OCI-LY7 (cell line): Measurements from ENCODE around the gene PTRH2. TPM values are rescaled to one million over a fixed set of nuclear protein-coding genes. Genes with fewer than 3 reads are reported as not detected.

Source experiments
- BruUV-seq: library from RNA; stranded (reverse); fragments of 400-500 nt; replicated peaks from 2 replicates; lab custom pipeline; 2021; lab: Mats Ljungman, UMichigan
- CTCF ChIA-PET: fragments of 300-600 bp; sonication (Branson Sonifier 250); formaldehyde crosslinking; loops from one replicate; lab custom pipeline; 2022; ENCODE audit warnings: antibody characterized with exemption; ENCODE audit not compliant: unreplicated experiment; lab: Charles Lee
- POLR2A ChIA-PET: fragments of 300-600 bp; sonication (Branson Sonifier 250); formaldehyde crosslinking; loops from one replicate; lab custom pipeline; 2022; ENCODE audit warnings: antibody characterized with exemption; lab: Charles Lee
- DNase-seq: peaks from one replicate; pipeline ENCODE4 v3.0.0-alpha.2; 2015; ENCODE audit warnings: low spot score
- H2AFZ ChIP-seq: fragments of 200-600 bp; sonication (generic), shearing (Covaris generic); 2 replicates; pipeline ENCODE4 v1.6.1; 2014; ENCODE audit warnings: mild to moderate bottlenecking, antibody characterized with exemption, low read length, moderate library complexity
- H3K27ac ChIP-seq: fragments of 200-600 bp; sonication (generic); 2 replicates; pipeline ENCODE4 v1.5.1; 2014; ENCODE audit warnings: mixed run types, low read depth, mild to moderate bottlenecking, moderate library complexity, low read length, inconsistent platforms; ENCODE audit not compliant: poor library complexity, severe bottlenecking
- H3K36me3 ChIP-seq: fragments of 200-600 bp; sonication (generic); 2 replicates; pipeline ENCODE4 v1.6.1; 2014; ENCODE audit warnings: mild to moderate bottlenecking, antibody characterized with exemption, low read length, moderate library complexity, mixed read lengths; ENCODE audit not compliant: insufficient read depth
- H3K4me1 ChIP-seq: fragments of 200-600 bp; sonication (generic); 2 replicates; pipeline ENCODE4 v1.5.1; 2014; ENCODE audit warnings: mild to moderate bottlenecking, low read length; ENCODE audit not compliant: insufficient read depth, poor library complexity, severe bottlenecking
- H3K4me2 ChIP-seq: fragments of 200-600 bp; sonication (generic); 2 replicates; pipeline ENCODE4 v1.6.1; 2014; ENCODE audit warnings: mild to moderate bottlenecking, low read length
- H3K4me3 ChIP-seq: fragments of 200-600 bp; sonication (generic); 2 replicates; pipeline ENCODE4 v1.5.1; 2014; ENCODE audit warnings: mild to moderate bottlenecking, low read depth, low read length; ENCODE audit not compliant: poor library complexity, severe bottlenecking
- H3K79me2 ChIP-seq: fragments of 200-600 bp; sonication (generic); 2 replicates; pipeline ENCODE4 v1.6.1; 2016; ENCODE audit warnings: low read depth, mild to moderate bottlenecking, low read length, moderate library complexity, mixed read lengths; ENCODE audit not compliant: insufficient read depth
- H3K9me2 ChIP-seq: fragments of 200-600 bp; sonication (generic); 2 replicates; pipeline ENCODE4 v1.6.1; 2016; ENCODE audit warnings: mild to moderate bottlenecking, low read length, mixed read lengths; ENCODE audit not compliant: insufficient read depth
- H3K9me3 ChIP-seq: fragments of 200-600 bp; sonication (generic); 2 replicates; pipeline ENCODE4 v1.6.1; 2014; ENCODE audit warnings: mild to moderate bottlenecking, mixed run types, low read length, mixed read lengths
- H4K20me1 ChIP-seq: fragments of 200-600 bp; sonication (generic); 2 replicates; pipeline ENCODE4 v1.6.1; 2014; ENCODE audit warnings: mild to moderate bottlenecking, antibody characterized with exemption, low read length, moderate library complexity, mixed read lengths; ENCODE audit not compliant: insufficient read depth
- CTCF ChIP-seq: fragments of 200-600 bp; sonication (generic); conservative IDR thresholded peaks from 2 replicates; pipeline ENCODE4 v1.5.1; 2014; ENCODE audit warnings: mild to moderate bottlenecking, antibody characterized with exemption, low read length, moderate library complexity, mixed read lengths
- EZH2phosphoT487 ChIP-seq: fragments of 200-600 bp; sonication (generic); IDR thresholded peaks from 2 replicates; pipeline ENCODE4 v1.6.1; 2018; ENCODE audit warnings: low read depth, borderline replicate concordance, mild to moderate bottlenecking, mixed run types, antibody characterized with exemption, low read length, moderate library complexity, mixed read lengths
- intact Hi-C: fragments of 100-400 bp; cut with micrococcal nuclease; formaldehyde crosslinking; loops from one replicate; pipeline ENCODE4 v1.10.0; 2022; ENCODE audit not compliant: unreplicated experiment
- total RNA-seq, 2 experiments: library from RNA; depleted of rRNA in 1 of 2; stranded (reverse); fragments of >200 nt in 1 of 2; shearing (Covaris generic) in 1 of 2; gene quantifications; 2 replicates each; pipeline ENCODE4 v1.2.3, GENCODE V29; 2014 to 2022

Gene PTRH2
- total RNA-seq, 2 experiments from 2014 or later, result 27.0 to 34.5 TPM

GRCh38 chr17:59699786-59700185 lies 7.4 kb downstream of the PTRH2 start:
- no peak overlapping the region for H3K4me2 ChIP-seq
- peaks cover 90% of the 10 kb centered on the region for H3K36me3 ChIP-seq
- H3K4me1 ChIP-seq, result peaks cover 12% of the 10 kb centered on the region
- POLR2A ChIA-PET, result no interaction called here
- no TSS peak for BruUV-seq
- TF ChIP-seq EZH2phosphoT487, result no peak
- no peak for TF ChIP-seq CTCF
- H3K27ac ChIP-seq, result no peak overlapping the region
- no peak for DNase-seq
- no peak overlapping the region for H2AFZ ChIP-seq
- H3K9me2 ChIP-seq, result no peaks in the 10 kb centered on the region
- H4K20me1 ChIP-seq, result peaks cover 40% of the 10 kb centered on the region
- no peaks in the 10 kb centered on the region for H3K9me3 ChIP-seq
- no peak overlapping the region for H3K4me3 ChIP-seq
- CTCF ChIA-PET, result no interaction called here
- intact Hi-C loops, result no loop called here
- peaks cover 99% of the 10 kb centered on the region for H3K79me2 ChIP-seq

- Histone ChIP-seq H3K4me3 (no peak overlapping the region), H3K9me3 (no peaks in the 10 kb centered on the region), H3K4me2 (no peak overlapping the region), H2AFZ (no peak overlapping the region), H3K9me2 (no peaks in the 10 kb centered on the region), H3K36me3 (peaks cover 90% of the 10 kb centered on the region), H3K79me2 (peaks cover 99% of the 10 kb centered on the region), H3K27ac (no peak overlapping the region), H3K4me1 (peaks cover 8% of the 10 kb centered on the region), H4K20me1 (peaks cover 40% of the 10 kb centered on the region)
- no peak for DNase-seq
- POLR2A ChIA-PET, result no interaction called here
- TF ChIP-seq EZH2phosphoT487, result no peak
- no peak for TF ChIP-seq CTCF
- intact Hi-C loops, result no loop called here
- CTCF ChIA-PET, result no interaction called here
- BruUV-seq, result no TSS peak
Measured at GRCh38 chr17:59699218-59699617, 8.0 kb downstream of the PTRH2 start.

- Histone ChIP-seq H3K9me2 (no peaks in the 10 kb centered on the region), H3K27ac (no peak overlapping the region), H3K9me3 (no peaks in the 10 kb centered on the region), H4K20me1 (peaks cover 40% of the 10 kb centered on the region), H3K4me3 (no peak overlapping the region), H2AFZ (no peak overlapping the region), H3K79me2 (peaks cover 92% of the 10 kb centered on the region), H3K4me2 (peak overlapping the region; percentile 18; the same call in 1 of the 2 replicates), H3K36me3 (peaks cover 95% of the 10 kb centered on the region), H3K4me1 (peaks cover 5% of the 10 kb centered on the region)
- intact Hi-C loops, result no loop called here
- DNase-seq, result no peak
- no peak for TF ChIP-seq EZH2phosphoT487
- TF ChIP-seq CTCF, result no peak
- POLR2A ChIA-PET, result no interaction called here
- no TSS peak for BruUV-seq
- CTCF ChIA-PET, result no interaction called here
Measured at GRCh38 chr17:59698143-59698542, 9.1 kb downstream of the PTRH2 start.
